Psoas muscle (tissue), 8 donors: ENCODE results near the gene PRKCA. TPM values are rescaled to one million over a fixed set of nuclear protein-coding genes. Genes with fewer than 3 reads are reported as not detected.
"Not testable (repeated sequence)": the region's sequence is repeated elsewhere in the genome, so short reads cannot be mapped to it uniquely, and the experiment has no call there.

Experiments used
- ATAC-seq, 4 donors: fragments of 200-7000 bp; cut with Tn5 transposase; one replicate each; pipeline ENCODE4 v1.9.1; 2020; ENCODE audit warnings: moderate library complexity in 3 of 4, mild to moderate bottlenecking in 2 of 4
- DNase-seq, 2 donors: peaks; one replicate each; pipeline ENCODE4 v3.0.0-alpha.2; 2020
- H3K27ac ChIP-seq: fragments of 200-600 bp; one replicate; pipeline ENCODE4 v1.8.0; 2022
- H3K27me3 ChIP-seq, 3 donors: fragments of 200-600 bp in 1 of 3; one replicate each; pipeline versions ENCODE4 v1.6.1 to v1.8.0; 2013 to 2022; ENCODE audit warnings: low read length in 2 of 3, mild to moderate bottlenecking in 2 of 3, moderate library complexity in 1 of 3; ENCODE audit not compliant: insufficient read depth in 3 of 3
- H3K36me3 ChIP-seq, 2 donors: fragments of 200-600 bp in 1 of 2; one replicate each; pipeline versions ENCODE4 v1.6.1 to v1.8.0; 2013 to 2022; ENCODE audit warnings: low read depth in 1 of 2, mild to moderate bottlenecking in 1 of 2, moderate library complexity in 1 of 2; ENCODE audit not compliant: insufficient read depth in 1 of 2
- H3K4me1 ChIP-seq: fragments of 200-600 bp; one replicate; pipeline ENCODE4 v1.8.0; 2022
- H3K4me3 ChIP-seq: fragments of 200-600 bp; one replicate; pipeline ENCODE4 v1.8.0; 2022; ENCODE audit warnings: mild to moderate bottlenecking
- H3K9me3 ChIP-seq: fragments of 200-600 bp; one replicate; pipeline ENCODE4 v1.8.0; 2022
- CTCF ChIP-seq: fragments of 200-600 bp; IDR thresholded peaks from one replicate; pipeline ENCODE4 v1.8.0; 2022; ENCODE audit warnings: antibody characterized with exemption
- WGBS, 3 donors: extraction: QIAGEN DNeasy Blood & Tissue Kit; methylation state at CpG; one replicate each; pipeline versions ENCODE4 v1.1.6 to v1.1.7; 2013; 5-methylcytosine and 5-hydroxymethylcytosine counted together
- intact Hi-C, 2 donors: fragments of 100-400 bp; cut with DNase I; formaldehyde crosslinking; loops; one replicate each; pipeline versions ENCODE4 v1.11.0 to v1.14.2; 2022
- polyA plus RNA-seq, 3 donors: library from polyadenylated mRNA; stranded (reverse); fragments of 200-250 nt; gene quantifications; one replicate each; pipeline ENCODE4 v1.2.3, GENCODE V29; 2013
- total RNA-seq, 4 donors: library from RNA; stranded (reverse); fragmentation: NEBNext Ultra II Directional in 2 of 4; extraction: Animal tissue kit (Norgen Biotek cat#: 25700) in 2 of 4; gene quantifications; one replicate each; pipeline versions ENCODE4 v1.2.1 to v1.2.4, GENCODE V29; 2021 to 2023
- donor health status: healthy with polysubstance abuse.
- donor health status: DM: no; HTN: no; CAD: no; lungs with moderate emphysema.
- donor health status: Bipolar disorder and iron deficiency.
- donor health status: healthy.
- donor health status: DM: yes; HTN: yes; CAD: no.
- donor health status: DM: no; HTN: no; CAD: no.
- donor health status: DM: no; HTN: no; CAD: no.
- donor health status: DM: yes; HTN: yes; CAD: no.

Gene PRKCA
- total and polyA plus RNA-seq, 7 donors = 0.35 to 15.5 (median 8.2) TPM

- Histone ChIP-seq H3K27me3 (no peaks in the 10 kb centered on the region), H3K9me3 (no peaks in the 10 kb centered on the region), H3K4me3 (no peak overlapping the region), H3K27ac (no peak overlapping the region), H3K36me3 (no peaks in the 10 kb centered on the region), H3K4me1 (no peaks in the 10 kb centered on the region)
- ATAC-seq = no peak
- no peak for TF ChIP-seq CTCF
- no peak for DNase-seq
- intact Hi-C loops = no loop called here
These were observed 309.0 kb downstream of the PRKCA start for GRCh38 chr17:66611397-66611796.

DNA sequence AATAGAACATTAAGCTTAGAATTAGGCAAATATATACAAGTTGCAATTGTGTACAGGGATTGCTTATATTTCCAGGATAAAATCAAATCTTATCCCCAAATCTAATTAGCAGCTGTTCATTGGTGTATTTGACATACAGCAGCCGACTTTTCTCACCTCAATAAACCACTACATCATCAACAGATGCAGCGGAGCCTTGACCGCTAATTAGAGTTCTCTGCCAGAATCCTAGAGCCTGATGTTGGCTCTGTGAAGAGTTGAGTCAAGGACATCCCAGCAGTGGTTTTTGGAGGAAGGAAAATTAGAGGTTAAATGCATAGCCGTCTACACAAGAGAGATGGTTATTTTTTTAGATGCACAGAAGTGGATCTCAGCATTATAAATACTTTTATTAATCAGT lies 310.6 kb downstream of the PRKCA start:
- Histone ChIP-seq H3K9me3 (no peaks in the 10 kb centered on the region), H3K4me3 (no peak overlapping the region), H3K27me3 (no peaks in the 10 kb centered on the region), H3K27ac (no peak overlapping the region), H3K4me1 (no peaks in the 10 kb centered on the region), H3K36me3 (no peaks in the 10 kb centered on the region)
- 39 to 42% (median 40%) methylated on average over 4 of the region's 4 CpGs for WGBS, 3 donors
- intact Hi-C loops = no loop called here
- no peak for TF ChIP-seq CTCF
- DNase-seq (no peak), ATAC-seq (no peak)

GRCh38 chr17:66614469-66614868 lies 312.1 kb downstream of the PRKCA start:
- no peak overlapping the region for H3K4me3 ChIP-seq
- no peak for DNase-seq
- H3K27ac ChIP-seq = no peak overlapping the region
- intact Hi-C loops = no loop called here
- H3K27me3 ChIP-seq = no peaks in the 10 kb centered on the region
- no peak for ATAC-seq
- H3K4me1 ChIP-seq = no peaks in the 10 kb centered on the region
- no peaks in the 10 kb centered on the region for H3K9me3 ChIP-seq
- H3K36me3 ChIP-seq = no peaks in the 10 kb centered on the region
- no peak for TF ChIP-seq CTCF
- WGBS, 3 donors = 69% methylated on average over 4 of the region's 4 CpGs

GRCh38 chr17:66619206-66619605 lies 316.8 kb downstream of the PRKCA start:
- no peak for DNase-seq
- intact Hi-C loops = no loop called here
- TF ChIP-seq CTCF = no peak
- no peaks in the 10 kb centered on the region for H3K27me3 ChIP-seq
- no peaks in the 10 kb centered on the region for H3K4me1 ChIP-seq
- ATAC-seq = peak in 1 of 4 donors; percentile 32
- 60 to 64% (median 62%) methylated on average over 6 of the region's 6 CpGs for WGBS, 3 donors
- H3K4me3 ChIP-seq = no peak overlapping the region
- H3K9me3 ChIP-seq = no peaks in the 10 kb centered on the region
- H3K36me3 ChIP-seq = no peaks in the 10 kb centered on the region
- H3K27ac ChIP-seq = no peak overlapping the region

- Histone ChIP-seq H3K4me1 (no peaks in the 10 kb centered on the region), H3K27me3 (no peaks in the 10 kb centered on the region), H3K9me3 (no peaks in the 10 kb centered on the region), H3K4me3 (no peak overlapping the region), H3K36me3 (no peaks in the 10 kb centered on the region), H3K27ac (no peak overlapping the region)
- intact Hi-C loops = loop anchor here in 1 of 2 donors (2.0 kb wide), 1 partner anchor 370 kb away; no protein-coding TSS in a partner anchor
- no peak for TF ChIP-seq CTCF
- no peak for ATAC-seq
- no peak for DNase-seq
- WGBS, 3 donors = 80 to 84% (median 84%) methylated on average over 2 of the region's 2 CpGs
These were observed 318.1 kb downstream of the PRKCA start for GRCh38 chr17:66620528-66620927.

DNA sequence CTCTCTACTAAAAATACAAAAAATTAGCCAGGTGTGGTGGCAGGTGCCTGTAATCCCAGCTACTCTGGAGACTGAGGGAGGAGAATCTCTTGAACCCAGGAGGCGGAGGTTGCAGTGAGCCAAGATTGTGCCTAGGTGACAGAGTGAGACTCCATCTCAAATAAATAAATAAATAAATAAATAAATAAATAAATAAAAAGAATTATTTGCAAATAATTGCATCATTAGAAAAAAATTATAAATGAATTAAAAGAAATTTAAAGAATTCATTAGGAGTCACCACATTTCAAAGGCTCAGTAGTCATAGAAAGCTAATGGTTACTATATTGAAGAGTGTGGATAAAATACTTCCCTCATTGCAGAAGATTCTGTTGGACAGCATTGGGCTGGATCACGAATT lies 322.2 kb downstream of the PRKCA start:
- H3K27ac ChIP-seq, H3K4me3 ChIP-seq, H3K27me3 ChIP-seq, H3K9me3 ChIP-seq, H3K4me1 ChIP-seq, intact Hi-C loops, DNase-seq, H3K36me3 ChIP-seq, ATAC-seq: not testable (repeated sequence)
- WGBS, 3 donors = 86 to 92% (median 91%) methylated on average over 2 of the region's 2 CpGs
